GM21390 (cell line): ENCODE measurements around the gene NKG7.

ENCODE experiments used
- ATAC-seq: cut with Tn5 transposase; IDR thresholded peaks from one replicate; pipeline ENCODE4 v1.9.1; 2021; ENCODE audit not compliant: unreplicated experiment

NKG7 gene

GRCh38 chr19:51364200-51365106 lies 8.0 kb downstream of the NKG7 start:
- ATAC-seq: no peak

GRCh38 chr19:51361239-51361638 lies 11.2 kb downstream of the NKG7 start:
- ATAC-seq: no peak

GRCh38 chr19:51359294-51359693 lies 13.2 kb downstream of the NKG7 start:
- ATAC-seq: no peak

DNA sequence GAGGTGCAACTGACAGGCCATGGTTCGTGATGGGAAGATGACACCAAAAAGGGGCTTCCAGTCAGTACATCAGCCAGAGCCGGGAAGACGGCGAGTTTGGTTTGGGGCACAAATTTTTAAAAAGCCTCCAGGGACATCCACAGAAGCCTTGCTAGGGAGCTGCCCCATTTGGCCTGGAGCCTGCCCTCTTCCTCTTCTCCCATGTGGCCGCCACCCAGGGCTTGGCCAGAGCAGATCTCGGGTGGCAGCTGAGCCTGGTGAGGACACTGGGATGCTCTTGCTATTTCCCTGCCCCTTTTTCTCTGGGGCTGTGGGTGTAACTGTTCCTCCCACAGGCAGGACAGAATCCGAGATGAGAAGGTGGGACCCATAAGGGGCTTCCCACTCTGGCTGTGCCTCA lies 14.5 kb downstream of the NKG7 start:
- ATAC-seq: no peak

DNA sequence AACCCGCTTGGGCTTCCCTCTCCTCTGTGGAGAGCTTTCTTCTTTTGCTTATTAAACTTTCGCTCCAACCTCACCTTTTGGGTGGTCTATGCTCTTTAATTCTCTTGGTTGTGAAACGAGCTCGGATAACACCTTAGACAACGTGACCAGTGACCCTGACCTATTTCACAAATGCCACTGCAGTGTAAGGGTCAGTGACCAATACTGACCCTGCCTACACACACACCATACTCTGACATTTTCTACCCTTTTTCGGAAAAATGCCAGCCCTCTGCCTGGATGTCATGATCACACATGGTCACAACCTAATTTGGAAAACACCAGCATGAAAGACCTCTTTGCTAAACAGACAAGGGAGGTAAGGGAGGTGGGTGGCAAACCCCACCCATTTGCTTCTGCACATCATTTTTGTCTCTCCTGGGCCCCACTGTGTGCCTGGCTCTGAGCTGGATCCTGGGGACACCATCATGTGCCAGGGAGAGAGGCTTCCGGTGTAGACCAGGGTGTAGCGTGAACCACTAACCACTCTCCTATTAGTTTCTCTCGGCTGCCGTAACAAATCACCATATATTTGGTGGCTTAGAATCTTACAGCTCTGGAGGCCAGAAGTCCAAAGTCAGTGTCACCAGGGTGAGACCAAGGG lies 16.2 kb downstream of the NKG7 start:
- ATAC-seq: no peak

GRCh38 chr19:51354742-51355148 lies 17.7 kb downstream of the NKG7 start:
- no peak for ATAC-seq

GRCh38 chr19:51354103-51354741 lies 18.2 kb downstream of the NKG7 start:
- no peak for ATAC-seq

DNA sequence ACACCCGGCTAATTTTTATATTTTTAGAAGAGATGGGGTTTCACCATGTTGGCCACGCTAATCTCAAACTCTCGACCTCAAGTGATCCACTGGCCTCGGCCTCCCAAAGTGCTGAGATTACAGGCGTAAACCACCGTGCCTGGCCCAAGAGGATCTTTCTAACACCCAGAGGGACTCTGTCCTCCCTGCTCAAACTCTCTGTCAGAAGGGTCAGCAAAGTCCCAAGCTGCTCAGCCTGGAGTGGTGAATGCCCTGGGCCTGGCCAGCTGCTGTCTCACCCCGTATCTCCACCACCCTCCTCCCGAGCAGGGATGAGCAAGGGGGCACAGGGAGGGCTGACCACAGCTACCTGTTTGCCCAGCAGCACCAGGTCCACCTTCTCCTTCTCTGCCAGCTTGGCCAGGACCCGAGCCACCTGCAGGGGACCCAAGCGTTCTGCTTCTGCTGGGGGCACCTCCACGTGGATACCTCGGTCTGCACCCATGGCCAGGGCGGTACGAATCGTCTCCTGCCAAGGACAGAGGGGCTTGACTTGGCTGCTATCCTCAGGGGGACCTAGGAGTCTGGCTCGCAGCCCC lies 19.6 kb downstream of the NKG7 start:
- ATAC-seq: no peak

- ATAC-seq: no peak
These were observed 21.0 kb downstream of the NKG7 start for GRCh38 chr19:51351266-51351990.

DNA sequence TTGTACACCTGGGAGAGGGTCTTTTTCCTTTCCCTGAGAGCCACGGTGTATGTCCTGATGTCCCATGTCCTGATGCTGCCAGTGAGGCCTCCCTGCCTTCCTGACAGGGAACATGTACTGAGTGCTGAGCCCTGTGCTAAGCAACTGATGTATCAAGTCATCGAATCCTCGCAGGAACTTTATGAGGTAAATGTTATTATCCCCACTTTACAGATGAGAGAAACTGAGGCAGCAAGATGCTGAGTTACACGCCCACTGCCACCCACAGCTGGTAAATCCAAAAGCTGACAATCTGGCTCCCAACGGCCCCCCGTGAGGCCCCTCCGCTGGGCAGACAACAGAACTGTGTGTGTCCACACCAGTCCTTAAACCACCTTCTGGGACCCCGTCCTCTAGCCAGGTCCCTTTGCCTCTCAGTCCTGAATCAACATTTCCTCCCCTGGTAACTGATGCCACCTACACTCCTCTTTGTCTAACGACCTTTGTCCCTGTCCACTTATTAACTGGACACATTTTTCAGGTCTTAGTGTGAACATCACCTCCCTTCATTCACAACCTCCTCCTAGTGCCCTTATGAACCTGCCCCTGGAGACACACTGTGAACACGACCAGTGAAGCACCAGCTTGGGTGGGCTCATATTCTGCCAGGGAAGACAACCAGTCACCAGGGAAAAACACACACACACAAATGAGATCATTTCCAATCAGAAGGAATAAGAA lies 25.1 kb downstream of the NKG7 start:
- no peak for ATAC-seq

GRCh38 chr19:51346742-51347141 lies 25.7 kb downstream of the NKG7 start:
- ATAC-seq: no peak

GRCh38 chr19:51345076-51345620 lies 27.3 kb downstream of the NKG7 start:
- no peak for ATAC-seq

DNA sequence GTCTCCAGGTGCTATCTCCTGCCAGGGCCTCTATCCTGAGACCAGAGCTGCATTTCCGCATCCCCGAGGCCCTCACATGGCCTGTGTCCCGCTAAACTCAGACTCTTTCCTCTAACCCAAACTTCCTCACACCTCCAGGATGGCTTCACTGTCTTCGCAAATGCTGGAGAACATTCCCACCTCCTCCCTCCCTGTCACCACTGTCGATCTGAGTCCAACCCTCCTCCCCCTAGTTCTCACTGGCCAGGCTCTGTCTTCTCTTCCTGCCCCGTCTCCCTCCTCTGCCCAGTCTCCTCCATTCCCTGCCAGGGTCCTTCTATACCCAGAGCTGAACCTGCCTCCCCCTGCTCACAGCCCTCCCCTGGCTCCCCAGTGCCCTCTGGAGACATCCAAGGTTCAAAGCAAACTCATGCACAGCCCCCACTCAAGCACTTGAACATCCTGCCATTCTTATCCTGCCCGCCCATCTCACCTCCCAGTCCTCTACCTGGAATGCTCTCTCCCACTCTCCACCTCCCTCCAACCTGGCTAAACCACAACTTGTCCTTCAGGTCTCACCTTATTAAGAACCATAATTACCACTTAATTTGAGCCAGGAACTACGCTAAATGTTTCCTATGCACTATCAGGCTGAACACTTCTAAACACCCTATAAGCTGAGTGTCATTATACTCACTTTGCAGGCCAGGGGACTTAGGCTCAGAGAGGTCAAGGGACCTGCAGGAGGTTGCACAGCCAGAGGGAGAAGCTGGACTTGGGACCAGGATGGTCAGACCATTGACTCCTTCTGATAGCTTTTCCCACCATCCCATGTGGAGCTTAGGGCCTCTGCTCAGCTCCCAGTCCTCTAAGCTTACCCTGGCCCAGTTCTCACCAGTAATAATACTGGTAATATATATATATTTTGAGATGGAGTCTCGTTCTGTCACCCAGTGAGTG lies 29.6 kb downstream of the NKG7 start:
- ATAC-seq: no peak

GRCh38 chr19:51341976-51342580 lies 30.4 kb downstream of the NKG7 start, which contains the start of gene VSIG10L:
Gene VSIG10L, minus strand, starts transcription at chr19:51342139. Its CDS starts 15 bp downstream, at chr19:51342124.
- ATAC-seq: no peak

- no peak for ATAC-seq
These were observed 31.4 kb downstream of the NKG7 start for GRCh38 chr19:51341066-51341465.

GRCh38 chr19:51339687-51340656 lies 32.5 kb downstream of the NKG7 start:
- peak; percentile 52 for ATAC-seq

DNA sequence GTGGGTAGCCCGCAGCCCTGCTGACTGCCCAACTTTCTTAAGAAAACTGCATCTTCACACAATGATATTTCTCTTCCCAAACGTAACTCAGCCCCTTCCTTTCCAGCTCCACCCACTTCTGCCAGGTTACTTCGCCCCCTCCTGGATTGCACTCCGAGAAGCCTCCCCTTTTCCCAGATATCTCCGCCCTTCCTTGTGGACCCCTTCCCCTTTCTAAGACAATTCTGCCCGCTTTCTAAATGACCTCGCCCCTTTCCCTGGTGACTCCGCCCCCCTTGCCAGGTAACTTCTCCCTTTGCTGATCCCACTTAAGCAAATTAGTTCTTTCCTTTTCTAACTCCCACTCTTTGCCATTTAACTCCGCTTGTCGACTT lies 33.2 kb downstream of the NKG7 start:
- ATAC-seq: no peak
